Measurements from ENCODE around the gene SPPL3.

SPPL3 gene

DNA sequence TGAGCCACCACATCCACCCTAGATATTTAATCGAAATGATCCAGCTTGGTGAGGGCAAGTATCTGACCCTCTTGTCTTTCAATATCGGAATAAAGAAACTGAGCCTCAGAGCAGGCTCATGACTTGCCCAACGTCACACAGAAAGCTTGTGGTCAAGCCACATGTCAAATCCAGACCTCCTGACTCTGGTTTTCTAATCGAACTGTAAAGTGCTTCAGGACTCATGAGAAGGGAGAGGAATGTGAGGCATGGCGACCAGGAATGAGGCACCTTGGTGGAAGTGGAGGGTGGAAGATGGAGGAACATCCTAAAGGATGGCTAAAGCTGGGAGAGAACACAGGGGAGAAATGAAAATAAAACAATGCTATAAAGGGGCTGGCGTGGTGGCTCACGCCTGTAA is 27.9 kb upstream of the SPPL3 start:
- H3K4me3 Mint-ChIP-seq = no peak overlapping the region
- no peaks in the 10 kb centered on the region for H3K4me1 Mint-ChIP-seq
- ATAC-seq (no peak), DNase-seq (no peak)
- H3K9me3 Mint-ChIP-seq = no peaks in the 10 kb centered on the region
- H3K27ac Mint-ChIP-seq = no peak overlapping the region
- no peaks in the 10 kb centered on the region for H3K36me3 Mint-ChIP-seq (ENCODE audit: low read depth)
- no peaks in the 10 kb centered on the region for H3K27me3 Mint-ChIP-seq

DNA sequence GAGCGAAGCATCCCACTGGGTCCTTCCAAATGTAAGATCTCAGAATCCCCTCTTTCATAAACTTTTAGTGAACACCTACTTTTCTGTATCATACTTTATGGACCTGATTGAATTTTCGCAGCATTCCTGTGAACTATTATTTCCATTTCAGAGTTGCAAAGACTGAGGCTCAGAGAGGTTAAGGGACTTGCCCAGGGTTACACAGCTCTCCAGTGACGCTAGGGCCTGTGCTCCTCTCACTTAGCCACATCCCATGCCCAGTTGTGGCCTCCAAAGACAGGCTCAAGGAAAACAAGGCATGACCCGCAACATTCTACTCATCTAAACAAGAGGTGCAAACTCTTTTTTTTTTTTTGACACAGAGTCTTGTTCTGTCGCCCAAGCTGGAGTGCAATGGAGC is 25.9 kb upstream of the SPPL3 start:
- DNase-seq = no peak

DNA sequence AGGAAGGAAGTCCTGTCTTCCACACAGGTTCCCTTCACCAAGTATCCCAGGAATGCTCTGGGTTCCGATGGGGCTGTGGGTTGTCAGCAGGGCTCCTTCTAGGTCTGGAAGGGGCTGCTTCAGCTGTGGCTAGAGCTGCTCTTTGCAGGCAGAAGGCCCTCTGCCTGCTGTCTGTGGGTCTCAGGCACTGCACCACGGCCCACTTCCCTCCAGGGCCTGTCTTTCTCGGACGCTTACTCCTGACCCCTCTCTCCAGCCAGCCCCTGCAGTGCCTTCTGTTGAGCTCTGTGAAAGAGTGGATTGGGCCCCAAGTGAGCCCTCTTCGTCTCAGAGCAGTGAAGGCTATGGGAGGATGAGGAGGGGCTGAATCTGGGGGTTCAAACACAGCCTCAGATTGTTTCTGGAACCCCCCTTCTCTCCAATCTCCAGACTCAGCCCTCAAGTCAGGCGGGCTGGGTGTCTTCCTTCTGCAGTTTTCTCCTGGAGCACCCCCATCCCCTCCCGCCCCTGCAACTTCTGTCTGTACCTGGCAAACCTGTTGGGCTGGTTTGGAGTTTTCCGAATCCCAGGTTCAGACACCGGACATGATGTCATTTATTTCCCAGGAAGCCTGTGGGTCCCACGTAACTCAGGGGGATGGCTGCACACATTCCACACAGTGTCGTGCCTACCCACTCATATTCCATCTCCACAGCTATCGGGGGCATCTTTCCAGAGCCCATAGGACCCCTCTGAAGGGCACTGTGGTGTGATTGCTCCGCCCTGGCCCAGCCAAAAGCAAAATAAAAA is 24.9 kb upstream of the SPPL3 start:
- Mint-ChIP-seq H3K36me3 (ENCODE audit: low read depth) (no peaks in the 10 kb centered on the region), H3K27ac (no peak overlapping the region), H3K27me3 (no peaks in the 10 kb centered on the region), H3K4me1 (no peaks in the 10 kb centered on the region), H3K4me3 (no peak overlapping the region), H3K9me3 (no peaks in the 10 kb centered on the region)
- ATAC-seq = no peak
- no peak for DNase-seq

More for the DNA sequence above, 25.9 kb upstream of the SPPL3 start:
- Mint-ChIP-seq H3K27me3 (no peaks in the 10 kb centered on the region), H3K4me3 (no peak overlapping the region), H3K4me1 (no peaks in the 10 kb centered on the region), H3K27ac (no peak overlapping the region), H3K36me3 (ENCODE audit: low read depth) (no peaks in the 10 kb centered on the region), H3K9me3 (no peaks in the 10 kb centered on the region)
- ATAC-seq = no peak

DNA sequence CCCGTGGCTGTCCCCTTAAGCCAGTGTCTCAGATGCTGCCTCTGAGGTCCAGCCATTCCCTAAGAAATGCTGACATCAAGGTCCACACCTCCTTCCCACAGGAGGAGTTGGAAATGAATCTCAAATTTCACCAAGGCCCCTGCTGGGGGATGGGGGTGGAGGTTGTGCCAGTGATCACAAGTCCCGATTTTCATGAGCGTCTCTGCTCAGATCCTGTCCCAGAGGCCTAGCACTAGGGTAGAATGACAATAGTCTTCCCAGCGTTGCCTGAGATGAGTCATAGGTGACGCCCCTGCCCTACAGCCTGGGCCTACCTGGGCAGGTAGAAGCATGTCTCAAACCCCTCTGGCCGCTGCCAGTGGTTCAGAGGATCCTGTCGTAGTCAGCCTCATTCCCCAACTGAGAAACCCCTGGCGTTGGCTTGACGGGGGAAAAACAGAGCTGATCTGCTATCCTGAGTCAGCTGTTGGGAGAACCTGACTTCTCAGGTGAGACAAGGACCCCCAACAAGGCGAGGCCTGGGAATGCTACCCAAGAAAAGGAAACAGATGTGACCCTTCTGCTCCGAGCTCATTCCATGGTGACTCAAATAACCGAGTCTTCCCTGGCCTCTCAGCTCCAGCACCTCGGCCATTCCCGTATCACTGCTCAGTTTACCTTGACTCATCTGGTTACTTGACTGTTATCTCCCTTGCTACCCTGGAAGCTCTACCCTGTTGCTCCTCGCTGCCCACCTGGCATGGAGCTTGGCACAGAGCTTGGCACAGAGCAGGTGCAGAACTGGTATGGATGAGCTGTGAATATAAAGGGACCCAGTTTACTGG is 21.8 kb upstream of the SPPL3 start:
- Mint-ChIP-seq H3K36me3 (ENCODE audit: low read depth) (no peaks in the 10 kb centered on the region), H3K27me3 (no peaks in the 10 kb centered on the region), H3K4me1 (no peaks in the 10 kb centered on the region), H3K9me3 (no peaks in the 10 kb centered on the region), H3K27ac (no peak overlapping the region), H3K4me3 (no peak overlapping the region)
- ATAC-seq (no peak), DNase-seq (no peak)

DNA sequence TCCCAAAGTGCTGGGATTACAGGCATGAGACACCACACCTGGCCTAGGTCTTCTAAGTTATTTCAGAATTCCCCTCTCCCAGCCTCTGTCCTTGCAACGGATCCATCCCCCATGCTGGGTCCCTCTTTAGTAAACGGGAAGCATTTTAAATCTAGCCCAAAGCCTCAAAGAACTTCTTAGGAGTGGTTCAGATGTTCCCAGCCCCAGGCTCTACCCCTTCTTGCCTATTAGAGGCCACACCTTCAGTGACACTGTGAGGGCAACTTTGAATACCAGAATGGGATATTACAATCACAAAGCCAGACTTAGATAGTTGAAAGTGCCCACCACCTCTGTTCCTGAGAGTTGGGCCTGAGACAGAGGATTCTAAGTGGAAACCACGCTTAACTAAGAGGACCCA is 18.1 kb upstream of the SPPL3 start:
- Mint-ChIP-seq H3K27ac (no peak overlapping the region), H3K4me3 (no peak overlapping the region), H3K36me3 (ENCODE audit: low read depth) (no peaks in the 10 kb centered on the region), H3K27me3 (no peaks in the 10 kb centered on the region), H3K4me1 (no peaks in the 10 kb centered on the region), H3K9me3 (peaks cover 9% of the 10 kb centered on the region)
- DNase-seq = no peak
- no peak for ATAC-seq

DNA sequence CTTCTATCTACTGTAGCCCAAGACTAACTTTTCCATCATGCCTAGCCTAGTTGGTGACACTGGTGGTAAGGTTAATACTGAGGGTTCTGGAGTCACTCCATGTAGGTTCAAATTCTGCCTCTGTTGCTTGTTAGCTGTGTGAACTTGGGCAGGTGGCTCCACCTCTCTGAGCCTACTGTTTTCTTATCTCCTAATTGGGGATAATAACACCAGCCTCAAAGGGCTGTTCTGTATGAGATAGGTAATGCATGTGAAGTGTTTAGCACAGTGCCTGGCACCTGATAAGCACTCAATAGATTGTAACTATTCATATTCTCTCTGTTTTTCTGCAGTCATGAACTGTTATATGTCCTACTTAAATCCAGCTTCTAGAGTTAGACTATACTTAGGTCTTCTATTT is 17.5 kb upstream of the SPPL3 start:
- no peaks in the 10 kb centered on the region for H3K4me1 Mint-ChIP-seq
- H3K4me3 Mint-ChIP-seq = no peak overlapping the region
- no peak for ATAC-seq
- H3K9me3 Mint-ChIP-seq = peaks cover 13% of the 10 kb centered on the region
- DNase-seq = no peak
- no peaks in the 10 kb centered on the region for H3K36me3 Mint-ChIP-seq (ENCODE audit: low read depth)
- no peaks in the 10 kb centered on the region for H3K27me3 Mint-ChIP-seq
- H3K27ac Mint-ChIP-seq = no peak overlapping the region

DNA sequence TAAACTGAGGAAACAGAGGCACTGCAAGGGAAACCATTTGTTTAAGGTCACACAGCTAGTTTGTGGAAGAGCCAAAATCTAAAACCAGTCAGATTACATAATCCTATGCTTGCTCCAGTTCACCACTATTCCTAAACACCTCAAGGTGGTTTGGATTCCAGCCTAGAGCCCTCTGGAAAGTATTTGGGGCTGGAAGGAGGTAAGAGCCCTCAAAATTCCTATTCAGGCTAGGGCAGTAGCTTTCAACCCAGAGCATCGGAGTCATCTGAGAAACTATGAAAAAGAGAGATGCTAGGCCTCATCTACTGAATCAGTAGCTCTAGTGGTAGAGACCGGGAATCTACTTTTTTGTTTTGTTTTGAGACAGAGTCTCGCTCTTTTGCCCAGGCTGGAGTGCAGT is 16.0 kb upstream of the SPPL3 start:
- H3K4me3 Mint-ChIP-seq = no peak overlapping the region
- H3K4me1 Mint-ChIP-seq = no peaks in the 10 kb centered on the region
- H3K27me3 Mint-ChIP-seq = no peaks in the 10 kb centered on the region
- DNase-seq (no peak), ATAC-seq (no peak)
- H3K36me3 Mint-ChIP-seq (ENCODE audit: low read depth) = no peaks in the 10 kb centered on the region
- no peak overlapping the region for H3K27ac Mint-ChIP-seq
- peaks cover 15% of the 10 kb centered on the region for H3K9me3 Mint-ChIP-seq

DNA sequence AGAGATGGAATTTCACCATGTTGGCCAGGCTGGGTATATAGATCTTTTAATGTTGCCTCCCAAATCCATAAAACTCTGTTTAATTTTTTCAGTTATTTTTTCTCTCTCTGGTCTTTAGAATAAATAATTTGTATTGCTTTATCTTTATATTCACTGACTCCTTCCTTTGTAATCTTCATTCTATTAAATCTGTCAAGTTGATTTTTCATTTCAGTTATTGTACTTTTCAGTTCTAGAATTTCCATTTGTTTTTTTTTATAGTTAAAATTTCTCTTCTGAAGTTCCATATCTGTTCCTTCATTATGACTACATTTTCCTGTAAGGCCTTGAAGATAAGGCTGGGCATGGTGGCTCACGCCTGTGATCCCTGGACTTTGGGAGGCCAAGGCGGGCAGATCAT is 13.6 kb upstream of the SPPL3 start:
- Mint-ChIP-seq H3K4me1 (no peaks in the 10 kb centered on the region), H3K4me3 (no peak overlapping the region), H3K27me3 (no peaks in the 10 kb centered on the region), H3K27ac (no peak overlapping the region), H3K36me3 (ENCODE audit: low read depth) (no peaks in the 10 kb centered on the region), H3K9me3 (peaks cover 15% of the 10 kb centered on the region)
- DNase-seq (no peak), ATAC-seq (no peak)

DNA sequence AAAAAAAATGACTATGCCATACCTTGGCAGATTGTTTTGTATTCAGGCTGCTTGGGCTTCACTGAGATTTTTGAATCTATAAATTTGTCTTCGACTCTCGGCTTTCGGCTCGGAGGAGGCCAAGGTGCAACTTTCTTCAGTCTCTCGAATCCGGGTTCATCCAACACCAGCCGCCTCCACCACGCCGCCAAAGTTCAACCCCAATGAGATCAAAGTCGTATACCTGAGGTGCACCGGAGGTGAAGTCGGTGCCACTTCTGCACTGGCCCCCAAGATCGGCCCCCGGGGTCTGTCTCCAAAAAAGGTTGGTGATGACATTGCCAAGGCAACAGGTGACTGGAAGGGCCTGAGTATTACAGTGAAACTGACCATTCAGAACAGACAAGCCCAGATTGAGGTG is 12.4 kb upstream of the SPPL3 start:
- H3K4me1 Mint-ChIP-seq = no peaks in the 10 kb centered on the region
- peaks cover 15% of the 10 kb centered on the region for H3K9me3 Mint-ChIP-seq
- DNase-seq (no peak), ATAC-seq (no peak)
- H3K27me3 Mint-ChIP-seq = no peaks in the 10 kb centered on the region
- no peaks in the 10 kb centered on the region for H3K36me3 Mint-ChIP-seq (ENCODE audit: low read depth)
- H3K4me3 Mint-ChIP-seq = no peak overlapping the region
- H3K27ac Mint-ChIP-seq = no peak overlapping the region

DNA sequence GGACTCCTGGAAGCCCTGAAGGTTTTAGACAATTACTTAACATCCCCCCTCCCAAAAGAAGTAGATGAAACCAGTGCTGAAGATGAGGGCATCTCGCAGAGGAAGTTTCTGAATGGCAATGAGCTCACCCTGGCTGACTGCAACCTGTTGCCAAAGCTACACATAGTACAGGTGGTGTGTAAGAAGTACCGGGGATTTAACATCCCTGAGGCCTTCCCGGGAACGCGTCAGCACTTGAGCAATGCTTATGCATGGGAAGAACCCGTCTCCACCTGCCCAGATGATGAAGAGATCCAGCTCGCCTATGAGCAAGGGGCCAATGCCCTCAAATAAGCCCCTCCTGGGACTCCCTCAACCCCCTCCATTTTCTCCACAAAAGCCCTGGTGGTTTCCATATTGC is 10.6 kb upstream of the SPPL3 start:
- Mint-ChIP-seq H3K27me3 (no peaks in the 10 kb centered on the region), H3K9me3 (peaks cover 15% of the 10 kb centered on the region), H3K4me1 (no peaks in the 10 kb centered on the region), H3K4me3 (no peak overlapping the region), H3K36me3 (ENCODE audit: low read depth) (no peaks in the 10 kb centered on the region), H3K27ac (no peak overlapping the region)
- no peak for ATAC-seq
- DNase-seq = no peak

DNA sequence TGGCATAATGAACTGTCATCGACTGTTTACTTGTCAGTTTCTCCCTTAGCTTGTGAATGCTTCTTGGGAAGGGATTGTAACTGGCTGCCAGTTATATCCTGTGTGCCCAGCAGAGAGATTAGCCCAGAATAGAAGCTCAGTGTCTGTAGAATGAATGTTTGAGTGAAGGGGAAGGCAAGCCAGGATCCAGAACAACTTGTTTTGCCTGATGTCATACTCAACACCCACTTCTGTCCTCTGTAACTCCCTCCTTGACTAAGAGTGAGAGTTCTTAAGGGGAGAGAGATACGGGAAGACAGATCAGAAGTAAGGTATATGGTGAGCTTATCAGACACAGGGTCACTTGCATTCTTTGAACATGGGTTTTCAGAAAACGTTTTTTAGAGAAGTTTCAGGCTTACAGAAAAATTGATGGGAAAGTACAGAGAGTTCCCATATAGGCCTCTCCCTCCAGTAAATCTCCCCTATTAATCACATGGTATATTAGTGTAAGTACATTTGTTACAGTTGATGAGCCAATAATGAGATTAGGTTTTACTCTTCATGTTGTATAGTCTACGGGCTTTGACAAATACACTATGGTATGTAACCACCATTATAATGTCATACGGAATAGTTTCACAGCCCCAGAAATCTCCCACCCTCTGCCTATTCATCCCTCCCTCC is 5.6 kb upstream of the SPPL3 start:
- Mint-ChIP-seq H3K36me3 (ENCODE audit: low read depth) (no peaks in the 10 kb centered on the region), H3K4me3 (no peak overlapping the region), H3K27ac (no peak overlapping the region), H3K4me1 (peaks cover 3% of the 10 kb centered on the region), H3K27me3 (no peaks in the 10 kb centered on the region), H3K9me3 (no peaks in the 10 kb centered on the region)
- ATAC-seq = no peak
- no peak for DNase-seq

DNA sequence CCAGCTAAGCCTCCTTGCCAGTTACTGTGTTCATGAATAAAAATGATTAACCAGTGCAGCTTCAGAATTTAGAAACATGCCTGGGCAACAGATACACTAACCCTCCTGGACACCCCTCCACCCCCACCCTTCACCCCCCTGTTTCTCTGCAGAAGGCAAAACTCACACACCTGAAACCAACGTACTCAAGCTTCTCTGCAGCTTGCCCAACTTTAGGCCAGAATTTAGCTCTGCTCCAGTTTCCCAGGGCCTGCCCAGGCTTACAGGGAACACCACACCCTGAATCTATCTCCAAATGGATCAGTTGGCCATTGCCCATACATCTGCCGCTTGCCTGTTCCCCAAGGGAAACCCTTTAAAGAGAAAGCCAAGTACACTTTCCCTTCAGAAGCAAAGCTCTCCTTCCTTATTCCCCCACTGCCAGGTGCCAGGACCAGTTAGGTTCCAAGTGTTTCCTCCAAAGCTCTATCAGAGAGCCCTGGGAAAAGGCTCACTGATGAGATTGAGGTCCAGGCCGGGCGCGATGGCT is 1.8 kb upstream of the SPPL3 start:
- Mint-ChIP-seq H3K9me3 (no peaks in the 10 kb centered on the region), H3K27me3 (no peaks in the 10 kb centered on the region), H3K27ac (no peak overlapping the region), H3K4me1 (peaks cover 26% of the 10 kb centered on the region), H3K36me3 (ENCODE audit: low read depth) (no peaks in the 10 kb centered on the region), H3K4me3 (no peak overlapping the region)
- ATAC-seq (no peak), DNase-seq (no peak)

DNA sequence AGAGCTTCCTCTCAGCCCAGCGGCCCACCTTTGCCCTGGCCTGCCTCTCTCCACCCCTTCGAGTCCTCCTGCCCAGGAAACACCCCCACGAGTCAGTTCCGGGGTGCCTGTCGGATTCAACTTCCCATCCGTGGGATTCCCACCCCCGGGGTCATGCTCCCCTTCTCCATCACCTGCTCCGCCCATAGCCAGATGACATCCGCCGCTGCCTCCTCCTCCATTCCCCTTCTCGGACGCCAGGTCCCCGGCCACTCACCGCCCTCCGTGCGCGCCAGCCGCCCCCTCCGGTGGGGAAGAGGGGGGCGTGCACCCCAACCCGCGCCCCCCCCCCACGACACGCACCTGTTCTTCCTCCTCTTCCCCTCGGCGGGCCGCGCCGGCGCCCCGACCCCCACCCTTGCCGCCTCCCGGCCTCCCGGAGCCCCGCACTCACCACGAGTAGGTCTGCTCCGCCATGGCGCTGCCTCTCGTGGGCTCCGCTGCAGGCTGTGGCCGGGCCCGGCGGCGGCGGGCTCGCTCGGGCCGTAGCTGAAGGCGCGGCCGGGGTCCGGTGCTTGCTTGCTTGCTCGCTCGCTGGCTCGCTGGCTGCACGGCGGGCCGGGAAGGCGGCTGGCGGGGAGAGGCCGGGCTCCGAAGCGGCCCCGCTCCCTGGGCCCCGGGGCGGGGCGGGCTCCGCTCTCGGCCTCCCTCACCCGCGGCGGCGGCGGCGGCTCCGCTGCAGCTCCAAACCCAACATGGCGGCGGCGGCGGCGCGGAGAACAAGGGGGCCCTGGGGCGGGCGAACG is 554 bp downstream of the SPPL3 start:
- Mint-ChIP-seq H3K4me3 (peak overlapping the region; percentile 98), H3K9me3 (no peaks in the 10 kb centered on the region), H3K27me3 (no peaks in the 10 kb centered on the region), H3K36me3 (ENCODE audit: low read depth) (peaks cover 6% of the 10 kb centered on the region), H3K27ac (peak overlapping the region; percentile 90), H3K4me1 (peaks cover 39% of the 10 kb centered on the region)
- ATAC-seq (peak; percentile 63), DNase-seq (peak; percentile 75)

DNA sequence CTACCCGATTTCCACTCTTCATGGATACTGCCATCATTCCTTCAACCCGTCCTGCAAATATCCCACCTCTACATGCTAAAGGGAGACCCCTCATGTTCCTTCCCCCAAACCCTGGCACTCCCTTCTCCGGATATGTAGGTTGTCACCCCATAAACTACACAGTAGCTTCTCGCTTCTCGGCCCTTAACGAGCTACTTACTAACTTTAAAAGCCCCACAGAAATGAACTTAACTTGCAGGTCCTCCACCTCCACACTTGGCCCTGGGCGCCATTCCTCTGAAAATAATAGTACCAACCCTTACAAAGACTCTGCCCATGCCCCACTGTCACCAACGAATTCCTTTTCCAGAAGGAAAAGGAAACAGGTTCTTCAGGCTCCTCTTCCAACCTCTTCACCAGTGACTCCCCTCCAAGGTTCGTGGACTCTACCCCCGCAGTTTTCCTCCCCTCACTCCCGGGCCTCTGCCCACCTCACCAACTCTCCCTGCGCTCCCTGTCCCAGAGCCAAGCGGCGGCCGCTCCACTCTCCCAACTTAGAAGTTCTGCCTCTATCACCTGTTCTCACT is 1.2 kb downstream of the SPPL3 start:
- Mint-ChIP-seq H3K4me1 (peaks cover 42% of the 10 kb centered on the region), H3K36me3 (ENCODE audit: low read depth) (peaks cover 6% of the 10 kb centered on the region), H3K9me3 (no peaks in the 10 kb centered on the region), H3K4me3 (peak overlapping the region; percentile 98), H3K27ac (peak overlapping the region; percentile 90), H3K27me3 (no peaks in the 10 kb centered on the region)
- no peak for ATAC-seq
- DNase-seq = no peak
